GM12874 (cell line): ENCODE measurements around the gene NCBP1.

ENCODE experiments used
- TF ChIP-seq, protein P1 (sequence below): IDR thresholded peaks from 2 replicates; pipeline ENCODE4 v1.5.1; 2011; ENCODE audit warnings: low read depth, mild to moderate bottlenecking, control low read depth, low read length, moderate library complexity; ENCODE audit not compliant: insufficient read depth

Gene NCBP1

DNA sequence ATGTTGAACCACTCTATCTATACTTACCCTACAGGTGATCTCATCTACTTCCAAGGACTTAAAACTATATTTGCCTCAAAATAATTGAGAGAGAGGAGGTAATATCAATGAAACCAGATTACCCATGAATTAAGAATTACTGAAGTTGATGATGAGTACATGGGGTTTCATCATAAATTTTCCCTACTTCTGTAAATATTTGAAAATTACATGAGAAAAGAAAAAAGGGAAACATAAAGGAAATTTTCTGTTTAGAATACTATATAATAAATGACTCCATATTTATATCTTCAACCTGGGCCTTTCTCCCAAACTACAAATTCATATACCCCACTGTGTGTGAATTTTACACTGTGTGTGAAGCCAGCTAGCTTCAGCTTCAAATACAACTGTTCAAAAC is 3.0 kb upstream of the NCBP1 start:
- TF ChIP-seq, protein P1, sequence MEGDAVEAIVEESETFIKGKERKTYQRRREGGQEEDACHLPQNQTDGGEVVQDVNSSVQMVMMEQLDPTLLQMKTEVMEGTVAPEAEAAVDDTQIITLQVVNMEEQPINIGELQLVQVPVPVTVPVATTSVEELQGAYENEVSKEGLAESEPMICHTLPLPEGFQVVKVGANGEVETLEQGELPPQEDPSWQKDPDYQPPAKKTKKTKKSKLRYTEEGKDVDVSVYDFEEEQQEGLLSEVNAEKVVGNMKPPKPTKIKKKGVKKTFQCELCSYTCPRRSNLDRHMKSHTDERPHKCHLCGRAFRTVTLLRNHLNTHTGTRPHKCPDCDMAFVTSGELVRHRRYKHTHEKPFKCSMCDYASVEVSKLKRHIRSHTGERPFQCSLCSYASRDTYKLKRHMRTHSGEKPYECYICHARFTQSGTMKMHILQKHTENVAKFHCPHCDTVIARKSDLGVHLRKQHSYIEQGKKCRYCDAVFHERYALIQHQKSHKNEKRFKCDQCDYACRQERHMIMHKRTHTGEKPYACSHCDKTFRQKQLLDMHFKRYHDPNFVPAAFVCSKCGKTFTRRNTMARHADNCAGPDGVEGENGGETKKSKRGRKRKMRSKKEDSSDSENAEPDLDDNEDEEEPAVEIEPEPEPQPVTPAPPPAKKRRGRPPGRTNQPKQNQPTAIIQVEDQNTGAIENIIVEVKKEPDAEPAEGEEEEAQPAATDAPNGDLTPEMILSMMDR: no peak

GRCh38 chr9:97632248-97632984 is 1.2 kb upstream of the NCBP1 start:
- TF ChIP-seq, protein P1: no peak

DNA sequence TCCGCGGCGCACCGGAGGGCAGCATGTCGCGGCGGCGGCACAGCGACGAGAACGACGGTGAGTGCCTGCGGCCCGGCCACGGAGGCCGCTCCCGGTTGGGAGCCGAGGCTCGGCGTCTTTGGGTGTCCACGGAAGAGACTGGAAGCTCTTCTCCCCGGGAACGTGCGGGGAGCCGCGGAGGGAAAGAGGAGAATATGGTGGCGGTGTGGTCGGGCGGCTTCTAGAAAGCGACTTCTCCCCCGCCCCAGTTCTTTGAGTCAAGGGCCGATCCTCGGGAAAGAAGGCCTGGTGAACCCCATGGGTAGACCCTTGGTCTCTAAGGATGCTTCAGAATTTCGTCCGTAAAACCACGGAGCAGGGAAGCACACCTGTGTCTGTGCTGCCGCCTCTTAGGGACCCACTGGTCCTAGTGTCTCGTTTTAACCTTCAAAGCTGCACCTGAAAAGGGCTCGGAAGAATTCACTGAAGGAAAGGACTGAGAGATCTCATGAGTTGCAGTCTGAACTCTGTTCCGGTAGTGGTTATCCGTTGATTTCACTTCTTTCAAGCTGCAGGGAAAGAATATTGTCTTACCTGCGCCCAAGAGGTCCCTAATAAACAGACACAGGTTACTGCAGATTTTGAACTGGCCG is 354 bp downstream of the NCBP1 start:
- TF ChIP-seq, protein P1: no peak

DNA sequence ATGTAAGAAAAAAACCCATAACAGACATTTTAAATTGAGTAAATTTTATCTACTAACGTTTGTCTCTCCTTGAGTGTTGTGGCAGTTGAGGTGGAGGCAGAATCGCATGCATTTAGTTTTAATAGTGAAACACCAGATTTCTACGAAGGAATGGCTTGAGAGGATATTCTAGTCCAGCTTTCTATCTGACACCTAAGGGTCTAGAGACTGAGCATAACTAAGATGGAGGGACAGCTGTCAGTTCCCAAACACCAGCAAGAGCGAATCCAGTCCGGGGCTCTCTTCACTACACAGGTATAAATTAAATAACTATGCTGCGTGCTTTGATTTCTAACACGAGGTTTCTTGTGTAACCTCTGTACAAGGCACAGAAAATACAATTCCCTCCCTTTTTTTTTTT is 1.4 kb downstream of the NCBP1 start:
- TF ChIP-seq, protein P1: no peak

DNA sequence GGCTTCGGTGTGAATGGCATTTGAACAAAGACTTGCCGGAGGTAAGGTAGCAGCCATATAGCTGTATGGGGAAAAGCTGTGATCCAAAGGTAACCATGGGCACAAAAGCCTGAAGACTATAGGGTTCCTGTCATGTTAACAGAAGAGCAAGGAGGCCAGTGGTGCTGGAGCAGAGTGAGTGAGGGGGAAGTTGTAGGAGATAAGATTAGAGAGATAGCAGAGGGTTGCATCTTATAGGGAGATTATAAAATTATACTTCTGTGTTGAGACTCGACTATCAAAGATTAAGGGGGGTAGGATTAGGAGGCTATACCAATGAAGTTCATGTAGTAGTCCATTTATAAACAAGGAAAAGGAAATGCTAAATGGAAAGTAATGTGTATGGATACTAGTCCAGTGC is 3.3 kb downstream of the NCBP1 start:
- TF ChIP-seq, protein P1: no peak

GRCh38 chr9:97638666-97639065 is 5.0 kb downstream of the NCBP1 start:
- TF ChIP-seq, protein P1: peak; percentile 28; the same call in 1 of the 2 replicates

GRCh38 chr9:97640325-97640724 is 6.7 kb downstream of the NCBP1 start:
- TF ChIP-seq, protein P1: no peak
